Measurements from ENCODE around the gene GRAMD1A. TPM values are rescaled to one million over a fixed set of nuclear protein-coding genes. Genes with fewer than 3 reads are reported as not detected.
"Not testable (repeated sequence)": the region's sequence is repeated elsewhere in the genome, so short reads cannot be mapped to it uniquely, and the experiment has no call there.

GRAMD1A gene
- total RNA-seq, 1 donor from 2014 or later, result 25.5 TPM

DNA sequence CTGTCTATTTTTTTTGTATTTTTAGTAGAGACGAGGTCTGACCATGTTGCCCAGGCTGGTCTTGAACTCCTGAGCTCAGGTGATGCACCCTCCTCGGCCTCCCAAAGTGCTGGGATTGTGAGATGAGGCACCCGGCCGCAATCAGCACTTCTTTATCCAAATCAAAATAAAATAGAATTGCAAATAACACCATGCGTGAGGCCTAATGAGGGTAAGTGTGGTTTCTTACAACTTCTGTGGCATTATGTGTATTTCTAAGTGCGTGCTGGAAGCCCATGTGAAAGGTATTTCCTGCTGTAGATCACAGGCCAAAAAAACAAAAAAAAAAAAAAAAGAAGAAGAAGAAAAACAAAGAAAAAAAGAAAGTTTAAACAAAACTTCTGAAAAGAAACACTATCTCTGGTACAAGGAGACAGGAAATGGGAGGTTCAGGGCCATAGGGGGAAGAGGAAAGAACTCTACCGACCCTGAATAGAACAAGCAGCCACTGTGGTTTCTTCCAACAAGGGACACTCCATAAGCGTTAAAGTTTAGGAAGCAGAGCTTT, 3.0 kb upstream of the GRAMD1A start:
- DNase-seq, result no peak
- no peak for ATAC-seq (ENCODE audit: poor library complexity)
- intact Hi-C loops (cut with DNase I), result no loop called here

DNA sequence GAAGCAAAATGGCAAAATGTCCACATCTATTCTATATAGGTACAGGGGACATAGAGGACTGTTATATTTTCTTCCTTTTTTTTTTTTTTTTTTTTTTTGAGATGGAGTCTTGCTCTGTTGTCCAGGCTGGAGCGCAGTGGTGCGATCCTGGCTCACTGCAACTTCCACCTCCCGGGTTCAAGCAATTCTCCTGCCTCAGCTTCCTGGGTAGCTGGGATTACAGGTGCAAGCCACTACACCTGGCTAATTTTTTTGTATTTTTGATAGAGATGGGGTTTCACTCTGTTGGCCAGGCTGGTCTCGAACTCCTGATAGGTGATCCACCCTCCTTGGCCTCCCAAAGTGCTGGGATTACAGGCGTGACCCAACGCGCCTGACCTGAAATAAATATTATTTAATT, 1.9 kb upstream of the GRAMD1A start:
- intact Hi-C loops (cut with DNase I); ATAC-seq (ENCODE audit: poor library complexity); DNase-seq: not testable (repeated sequence)

DNA sequence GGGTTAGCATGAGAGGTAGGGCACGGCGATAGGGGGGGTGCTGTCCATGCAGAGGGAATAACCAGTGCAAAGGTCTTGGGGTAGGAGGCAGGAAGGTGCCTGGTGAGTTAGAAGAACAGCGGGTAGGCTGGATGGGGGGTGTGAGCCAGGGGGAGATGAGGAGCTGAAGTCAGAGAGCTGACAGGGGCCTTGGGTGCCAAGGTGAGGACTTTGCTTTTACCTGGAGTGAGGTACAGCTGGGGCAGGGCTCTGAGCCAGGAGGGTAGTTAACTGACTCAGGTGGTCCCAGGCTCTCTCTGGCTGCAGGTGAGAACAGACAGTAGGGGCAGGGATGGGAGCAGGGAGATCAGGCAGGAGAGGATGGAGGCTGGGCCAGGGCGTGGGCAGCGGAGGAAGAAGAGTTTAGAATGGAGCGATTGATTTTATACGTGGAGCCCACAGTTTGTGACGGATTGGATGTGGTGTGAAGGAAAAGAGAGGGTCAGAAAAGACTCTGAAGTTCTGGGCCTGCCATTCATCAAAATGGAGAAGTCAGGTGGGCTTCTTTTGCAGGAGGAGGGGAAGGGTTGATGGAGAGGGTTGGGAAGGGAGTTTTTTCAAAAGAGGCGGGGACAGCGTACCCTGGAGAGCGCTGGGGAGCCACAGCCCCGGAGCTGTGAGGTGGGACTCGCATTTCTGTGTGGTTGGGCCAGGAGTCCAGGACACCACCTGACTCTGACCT, 1.2 kb upstream of the GRAMD1A start:
- intact Hi-C loops (cut with DNase I), result no loop called here
- DNase-seq (no peak), ATAC-seq (ENCODE audit: poor library complexity) (peak; percentile 14)

DNA sequence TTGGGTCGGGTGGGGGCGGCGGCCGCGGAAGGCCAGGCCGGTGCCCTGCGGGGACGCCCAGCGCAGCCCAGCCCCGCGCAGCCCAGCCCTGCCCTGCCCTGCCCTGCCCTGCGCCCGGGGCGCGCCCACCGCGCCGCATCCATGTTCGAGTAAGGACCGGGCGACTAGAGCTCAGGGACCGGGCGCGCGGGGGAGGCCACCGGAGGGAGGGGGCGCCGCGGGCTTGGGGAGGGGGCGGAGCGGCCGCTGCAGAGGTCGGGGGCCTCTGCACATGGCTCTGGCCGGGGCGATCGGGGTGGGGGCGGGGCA, 169 bp downstream of the GRAMD1A start:
- intact Hi-C loops (cut with DNase I), result no loop called here
- ATAC-seq (ENCODE audit: poor library complexity), result no peak
- no peak for DNase-seq

DNA sequence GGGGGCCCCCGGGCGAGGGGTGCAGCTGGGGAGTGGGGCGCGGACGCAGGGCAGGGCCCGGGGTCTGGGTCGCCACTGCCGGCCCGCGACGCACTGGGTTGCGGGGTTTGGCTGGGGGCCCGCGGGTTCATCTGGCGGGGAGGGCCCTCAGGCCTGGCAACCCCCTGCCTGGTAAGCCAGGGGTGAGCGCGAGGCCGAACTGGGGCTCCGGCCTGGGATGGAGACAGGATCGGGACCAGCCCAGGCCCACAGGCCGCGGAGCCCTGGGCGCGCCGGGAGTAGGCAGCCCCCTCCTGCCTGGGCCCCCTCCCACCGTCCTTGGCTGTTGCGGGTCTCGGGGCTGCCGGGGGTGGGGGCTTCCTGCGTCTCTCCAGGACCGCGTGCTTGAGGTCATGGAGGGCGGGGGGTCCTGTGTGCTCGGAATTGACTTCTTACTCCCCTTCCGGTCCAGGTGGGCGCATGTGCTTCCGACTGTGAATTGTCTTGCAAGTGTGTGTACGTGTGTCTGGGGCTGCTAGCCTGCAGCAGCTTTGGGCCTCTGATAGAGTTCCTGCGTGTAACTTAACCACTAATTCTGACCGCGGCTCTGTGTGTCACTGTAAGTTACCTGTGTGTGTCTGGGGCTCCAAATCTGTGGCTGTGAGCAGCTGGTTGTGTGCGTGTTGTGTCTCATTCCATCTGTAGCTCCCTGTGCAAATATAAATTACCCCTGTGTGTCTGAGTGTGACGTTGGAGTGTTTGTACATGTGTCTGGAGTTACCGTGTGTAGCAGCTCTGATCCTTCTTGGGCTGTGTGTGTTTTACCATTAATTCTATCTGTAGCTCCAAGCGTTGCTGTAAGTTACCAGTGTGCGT, 751 bp downstream of the GRAMD1A start:
- no peak for DNase-seq
- peak; percentile 16 for ATAC-seq (ENCODE audit: poor library complexity)
- intact Hi-C loops (cut with DNase I), result no loop called here

DNA sequence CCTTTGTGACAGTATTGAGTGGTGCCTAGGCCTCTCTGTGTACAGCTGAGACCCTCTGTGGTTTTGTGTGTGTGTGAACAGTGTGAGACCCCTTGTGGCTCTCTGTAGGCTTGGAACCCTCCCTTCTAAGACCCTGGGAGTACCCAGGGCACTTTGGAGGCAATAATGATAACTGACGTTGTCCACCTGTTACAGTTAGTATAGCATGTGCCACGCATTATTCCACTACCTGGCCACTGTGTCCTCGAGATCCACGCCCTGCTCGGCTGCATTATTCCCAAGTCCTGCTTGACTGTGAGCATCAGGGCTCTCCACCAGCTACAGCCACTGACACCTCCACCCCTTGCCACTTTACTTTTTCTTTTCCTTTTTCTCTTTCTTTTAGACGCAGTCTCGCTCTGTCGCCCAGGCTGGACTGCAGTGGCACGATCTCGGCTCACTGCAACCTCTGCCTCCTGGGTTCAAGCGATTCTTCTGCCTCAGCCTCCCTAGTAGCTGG, 2.0 kb downstream of the GRAMD1A start:
- DNase-seq (no peak), ATAC-seq (ENCODE audit: poor library complexity) (no peak)
- intact Hi-C loops (cut with DNase I), result no loop called here

DNA sequence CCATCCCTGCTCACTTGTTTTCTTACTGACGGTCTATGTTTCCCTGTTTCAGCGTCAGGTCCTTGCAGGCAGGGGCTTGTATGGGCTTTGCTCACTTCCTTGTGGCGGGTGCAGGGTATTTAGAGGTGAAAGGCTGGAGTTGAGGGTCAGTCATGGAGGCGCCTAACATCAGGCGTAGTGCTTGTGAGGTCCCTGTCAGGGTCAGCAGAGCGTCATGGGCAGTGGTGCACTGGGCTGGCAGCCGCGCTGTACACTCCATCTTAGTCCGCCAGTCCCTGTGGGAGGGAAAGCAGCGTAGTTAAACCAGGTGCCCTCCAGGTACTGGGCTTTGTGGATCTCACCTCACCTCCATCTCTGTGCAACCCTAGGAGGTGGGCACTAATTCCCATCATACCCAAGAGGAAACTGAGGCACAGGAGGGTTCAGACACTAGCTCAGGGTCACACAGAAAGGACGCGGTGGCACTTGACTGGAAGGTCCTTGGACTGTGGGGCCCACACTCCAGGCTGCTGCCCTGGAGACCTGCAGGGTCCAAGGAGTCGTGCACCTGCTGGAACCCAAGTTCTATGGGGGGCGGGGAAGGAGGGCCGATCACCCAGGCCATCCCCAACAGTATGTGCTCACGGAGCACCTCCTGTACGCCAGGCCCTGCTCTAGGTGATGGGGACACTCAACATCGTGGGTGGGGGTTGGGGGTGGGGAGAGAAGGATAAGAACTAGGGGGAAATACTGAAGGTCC, 4.6 kb downstream of the GRAMD1A start:
- intact Hi-C loops (cut with DNase I), result no loop called here
- ATAC-seq (ENCODE audit: poor library complexity) (no peak), DNase-seq (peak; percentile 35)

DNA sequence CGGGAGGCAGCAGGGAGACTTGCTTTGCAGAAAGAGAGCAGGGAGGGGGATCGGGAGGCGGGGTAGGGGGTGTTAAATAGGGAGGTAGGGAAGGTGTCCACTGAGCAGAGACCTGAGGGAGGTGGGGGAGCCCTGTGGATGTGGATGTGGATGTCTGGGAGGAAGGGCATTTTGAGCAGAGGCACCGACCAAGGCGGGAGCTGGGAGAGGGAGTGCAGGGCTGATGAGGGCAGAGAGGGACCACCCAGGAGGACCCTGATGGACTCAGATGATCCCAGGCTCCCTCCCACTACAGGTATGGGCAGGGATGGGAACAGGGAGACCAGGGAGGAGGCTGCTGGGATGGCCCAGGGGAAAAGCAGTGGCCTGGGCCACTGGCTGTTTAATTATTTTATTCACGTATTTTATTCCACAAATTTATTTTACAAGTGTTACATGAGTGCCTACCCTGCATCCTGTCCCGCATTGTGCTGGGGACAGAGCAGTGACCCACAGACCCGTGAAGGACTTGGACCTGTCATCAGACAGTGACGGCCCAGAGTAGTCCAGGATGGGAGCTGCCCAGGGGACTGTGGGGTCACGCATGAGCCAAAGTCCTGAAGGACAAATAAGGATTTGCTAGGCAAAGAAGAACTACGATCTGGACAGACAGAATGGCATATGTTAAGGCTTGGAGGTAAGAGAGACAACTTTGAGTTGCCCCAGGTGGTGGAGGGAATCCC, 5.3 kb downstream of the GRAMD1A start:
- DNase-seq, result no peak
- ATAC-seq (ENCODE audit: poor library complexity), result no peak
- intact Hi-C loops (cut with DNase I), result no loop called here

DNA sequence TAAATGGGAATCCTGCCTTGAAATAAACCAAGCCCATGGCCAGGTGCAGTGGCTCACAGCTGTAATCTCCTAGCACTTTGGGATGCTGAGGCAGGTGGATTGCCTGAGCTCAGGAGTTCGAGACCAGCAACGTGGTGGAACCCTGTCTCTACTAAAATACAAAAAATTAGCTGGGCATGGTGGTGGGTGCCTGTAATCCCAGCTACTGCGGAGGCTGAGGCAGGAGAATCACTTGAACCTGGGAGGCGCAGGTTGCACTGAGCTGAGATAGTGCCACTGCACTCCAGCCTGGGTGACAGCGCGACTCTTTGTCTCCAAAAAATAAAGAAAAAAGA, 5.9 kb downstream of the GRAMD1A start:
- DNase-seq; intact Hi-C loops (cut with DNase I); ATAC-seq (ENCODE audit: poor library complexity): not testable (repeated sequence)

DNA sequence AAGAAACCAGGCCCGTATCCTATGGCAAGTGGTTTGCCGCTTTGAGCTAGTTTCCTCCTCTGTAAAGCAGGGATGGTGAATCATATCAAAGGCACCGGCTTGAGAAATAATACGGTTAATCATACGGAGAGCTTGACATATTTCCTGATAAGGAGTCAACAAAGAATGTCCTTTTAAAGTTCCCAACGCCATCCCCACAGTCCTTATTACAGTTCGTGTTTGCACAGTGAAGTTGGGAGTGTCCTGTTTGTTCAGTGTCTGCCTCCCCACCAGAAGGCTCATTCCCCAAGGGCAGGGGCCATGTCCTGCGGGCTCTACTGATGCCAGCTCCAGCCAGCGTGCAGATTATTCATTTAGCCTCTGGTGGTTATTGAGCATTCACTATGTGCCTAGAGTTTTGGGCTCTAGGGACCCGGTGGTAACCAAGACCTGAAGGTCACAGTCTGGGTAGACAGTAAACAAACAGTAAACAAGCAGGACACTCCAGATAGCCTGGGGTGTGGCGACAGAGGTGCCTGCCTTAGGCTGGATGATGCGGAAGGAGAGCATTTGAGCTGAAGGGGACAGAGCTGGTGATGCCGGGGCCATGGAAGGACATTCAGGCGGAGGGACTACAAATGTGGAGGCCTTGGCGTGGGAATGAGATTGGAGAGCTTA, 6.3 kb downstream of the GRAMD1A start:
- DNase-seq (no peak), ATAC-seq (ENCODE audit: poor library complexity) (no peak)

DNA sequence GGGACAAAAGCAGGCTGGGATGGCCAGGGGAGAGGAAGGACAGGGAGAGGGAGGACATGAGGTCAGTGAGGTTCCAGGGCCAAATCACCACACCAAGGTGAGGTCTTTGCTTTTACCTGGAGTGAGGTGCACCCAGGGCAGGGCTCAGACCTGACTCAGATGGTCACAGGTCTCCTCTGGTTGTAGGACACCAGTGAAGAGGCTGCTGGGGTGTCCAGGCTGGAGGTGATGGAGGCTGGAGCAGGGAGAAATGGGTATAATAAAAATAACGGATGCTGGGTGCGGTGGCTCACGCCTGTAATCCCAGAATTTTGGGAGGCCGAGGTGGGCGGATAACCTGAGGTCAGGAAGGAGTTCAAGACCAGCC, 6.9 kb downstream of the GRAMD1A start:
- intact Hi-C loops (cut with DNase I), result no loop called here
- DNase-seq, result peak; percentile 14
- ATAC-seq (ENCODE audit: poor library complexity), result no peak

More for the DNA sequence above, 6.3 kb downstream of the GRAMD1A start:
- intact Hi-C loops (cut with DNase I), result no loop called here

DNA sequence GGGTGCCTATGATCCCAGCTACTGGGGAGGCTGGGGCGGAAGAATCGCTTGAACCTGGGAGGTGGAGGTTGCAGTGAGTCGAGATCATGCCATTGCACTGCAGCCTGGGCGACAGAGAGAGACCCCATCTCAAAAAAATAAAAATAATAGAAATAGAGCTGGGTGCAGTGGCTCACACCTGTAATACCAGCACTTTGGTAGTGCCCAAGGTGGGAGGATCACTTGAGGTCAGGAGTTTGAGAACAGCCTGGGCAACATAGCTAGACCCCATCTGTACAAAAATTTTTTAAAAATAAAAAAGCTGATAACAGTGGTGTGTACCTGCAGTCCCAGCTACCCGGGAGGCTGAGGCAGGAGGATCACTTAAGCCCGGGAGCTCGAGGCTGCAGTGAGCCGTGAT, 7.3 kb downstream of the GRAMD1A start:
- intact Hi-C loops (cut with DNase I); DNase-seq; ATAC-seq (ENCODE audit: poor library complexity): not testable (repeated sequence)

DNA sequence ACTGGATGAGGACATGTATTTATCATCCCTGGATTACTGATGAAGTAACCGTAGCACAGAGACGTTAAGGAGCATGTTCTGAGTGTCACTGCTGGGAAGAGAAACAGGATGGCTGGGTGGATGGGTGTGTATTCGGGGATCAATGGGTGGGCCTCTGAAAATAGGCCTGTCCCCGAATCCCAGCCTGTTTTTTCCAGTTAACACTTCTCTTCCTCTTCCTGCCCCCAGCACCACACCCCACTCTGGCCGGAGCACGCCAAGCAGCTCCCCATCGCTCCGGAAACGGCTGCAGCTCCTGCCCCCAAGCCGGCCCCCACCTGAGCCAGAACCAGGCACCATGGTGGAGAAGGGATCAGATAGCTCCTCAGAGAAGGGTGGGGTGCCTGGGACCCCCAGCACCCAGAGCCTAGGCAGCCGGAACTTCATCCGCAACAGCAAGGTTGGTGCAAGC, 8.8 kb downstream of the GRAMD1A start:
- ATAC-seq (ENCODE audit: poor library complexity), result no peak
- intact Hi-C loops (cut with DNase I), result no loop called here
- no peak for DNase-seq

DNA sequence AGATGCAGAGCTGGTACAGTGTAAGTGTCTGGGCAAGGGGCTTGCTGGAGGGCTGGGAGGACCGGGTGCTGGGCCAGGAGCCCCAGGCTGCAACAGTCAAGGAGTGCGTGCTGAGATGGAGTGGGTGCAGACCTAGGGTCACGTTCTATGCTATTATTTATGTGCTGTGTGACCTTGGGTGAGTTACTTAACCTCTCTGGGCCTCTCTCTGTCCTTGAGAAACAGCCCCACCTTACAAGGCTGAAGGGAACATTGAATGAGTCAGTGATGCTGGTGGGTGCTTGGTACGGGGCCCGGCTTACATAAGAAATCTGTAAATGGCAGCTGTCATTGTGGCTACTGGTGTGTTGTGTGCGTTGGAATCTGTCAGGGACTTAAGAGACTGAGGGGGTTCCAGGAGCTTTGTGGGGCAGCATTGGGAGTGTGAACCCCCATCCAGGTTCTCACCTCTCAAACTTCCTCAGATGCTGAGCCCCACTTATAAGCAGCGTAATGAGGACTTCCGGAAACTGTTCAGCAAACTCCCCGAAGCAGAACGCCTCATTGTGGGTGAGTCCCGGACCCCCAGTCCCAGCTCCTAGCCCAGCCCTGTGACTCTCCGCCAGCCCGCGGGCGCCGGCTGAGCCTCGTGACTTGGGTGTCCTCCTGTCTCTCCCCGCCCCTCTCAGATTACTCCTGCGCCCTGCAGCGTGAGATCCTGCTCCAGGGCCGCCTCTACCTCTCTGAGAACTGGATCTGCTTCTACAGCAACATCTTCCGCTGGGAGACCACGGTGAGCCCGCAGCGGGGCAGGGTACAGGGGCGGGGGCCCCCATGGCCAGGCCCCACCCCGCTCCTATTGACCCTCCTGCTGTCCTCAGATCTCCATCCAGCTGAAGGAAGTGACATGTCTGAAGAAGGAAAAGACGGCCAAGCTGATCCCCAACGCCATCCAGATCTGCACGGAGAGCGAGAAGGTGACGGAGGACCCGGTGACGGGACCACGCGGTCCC, 9.6 kb downstream of the GRAMD1A start:
- intact Hi-C loops (cut with DNase I), result no loop called here
- DNase-seq, result no peak
- no peak for ATAC-seq (ENCODE audit: poor library complexity)

DNA sequence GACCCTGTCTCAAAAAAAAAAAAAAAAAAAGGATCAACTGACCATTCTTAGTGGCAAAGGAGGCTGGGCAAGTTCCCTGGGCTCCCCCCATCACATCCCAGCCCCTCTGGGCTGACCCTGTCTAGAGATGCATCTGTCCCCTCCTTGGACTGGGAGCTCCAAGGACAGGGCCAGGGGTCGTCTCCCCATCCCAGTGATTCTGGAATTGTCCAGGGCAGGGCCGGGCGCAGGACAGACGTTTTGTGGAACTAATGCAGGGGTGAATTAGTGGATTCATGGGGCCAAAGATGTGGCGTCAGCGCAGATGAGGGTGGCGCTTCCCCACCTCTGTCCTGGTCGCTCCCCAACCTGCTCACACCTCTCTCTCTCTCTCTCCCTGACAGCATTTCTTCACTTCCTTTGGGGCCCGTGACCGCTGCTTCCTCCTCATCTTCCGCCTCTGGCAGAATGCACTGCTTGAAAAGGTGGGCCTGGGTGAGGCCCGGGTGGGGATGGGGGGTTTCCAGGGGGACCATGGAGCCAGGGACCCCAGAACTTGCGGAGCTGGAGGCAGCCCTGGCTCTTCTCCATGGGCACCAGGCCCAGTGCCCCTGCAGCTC, 11.1 kb downstream of the GRAMD1A start:
- DNase-seq (no peak), ATAC-seq (ENCODE audit: poor library complexity) (no peak)
- intact Hi-C loops (cut with DNase I), result no loop called here

Measured in Right ventricle myocardium superior (tissue), 1 donor.